HG03521 (cell line): ENCODE results near the gene NUDCD2.
"Not testable (repeated sequence)": the region's sequence is repeated elsewhere in the genome, so short reads cannot be mapped to it uniquely, and the experiment has no call there.

Source experiments
- ATAC-seq: cut with Tn5 transposase; IDR thresholded peaks from one replicate; pipeline ENCODE4 v1.9.1; 2021; ENCODE audit warnings: mild to moderate bottlenecking, moderate library complexity; ENCODE audit not compliant: unreplicated experiment

NUDCD2 gene

GRCh38 chr5:163433271-163433670 is 26.6 kb downstream of the NUDCD2 start:
- no peak for ATAC-seq

DNA sequence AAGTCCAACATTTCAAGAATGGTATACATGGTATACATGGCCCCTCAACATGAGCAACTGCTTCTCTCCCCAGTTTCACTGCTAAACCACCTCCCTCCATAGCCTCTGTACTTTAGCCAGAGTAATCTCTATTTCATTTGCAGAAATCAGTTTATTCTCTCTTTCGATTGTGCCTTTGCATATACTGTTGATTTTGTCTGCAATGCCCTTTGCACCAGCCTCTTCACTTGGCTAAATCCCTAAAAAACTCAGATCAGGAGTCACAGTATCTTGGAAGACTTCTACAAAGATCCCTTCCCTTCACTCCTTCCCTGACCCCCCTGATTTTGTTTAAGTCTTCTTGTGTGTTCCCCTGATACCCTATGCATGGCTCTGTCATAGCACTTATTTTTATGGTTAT is 27.4 kb downstream of the NUDCD2 start:
- no peak for ATAC-seq

- ATAC-seq = not testable (repeated sequence)
Observed at GRCh38 chr5:163426128-163426527, 33.8 kb downstream of the NUDCD2 start.

DNA sequence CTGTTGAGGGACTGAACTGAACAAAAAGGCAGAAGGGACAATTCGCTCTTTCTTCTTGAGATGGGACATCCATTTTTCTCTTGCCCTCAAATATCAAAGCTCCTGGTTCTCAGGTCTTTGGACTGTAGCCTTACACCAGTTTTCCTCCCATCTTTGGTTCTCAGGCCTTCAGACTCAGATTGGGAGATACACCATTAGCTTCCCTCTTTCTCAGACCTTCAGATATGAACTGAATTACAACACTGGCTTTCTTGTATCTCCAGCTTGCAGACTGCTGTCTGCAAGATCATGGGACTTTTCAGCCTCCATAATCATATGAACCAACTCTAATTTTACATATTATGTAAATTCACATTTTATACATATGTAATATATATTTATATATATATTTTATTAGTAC is 35.1 kb downstream of the NUDCD2 start:
- no peak for ATAC-seq

DNA sequence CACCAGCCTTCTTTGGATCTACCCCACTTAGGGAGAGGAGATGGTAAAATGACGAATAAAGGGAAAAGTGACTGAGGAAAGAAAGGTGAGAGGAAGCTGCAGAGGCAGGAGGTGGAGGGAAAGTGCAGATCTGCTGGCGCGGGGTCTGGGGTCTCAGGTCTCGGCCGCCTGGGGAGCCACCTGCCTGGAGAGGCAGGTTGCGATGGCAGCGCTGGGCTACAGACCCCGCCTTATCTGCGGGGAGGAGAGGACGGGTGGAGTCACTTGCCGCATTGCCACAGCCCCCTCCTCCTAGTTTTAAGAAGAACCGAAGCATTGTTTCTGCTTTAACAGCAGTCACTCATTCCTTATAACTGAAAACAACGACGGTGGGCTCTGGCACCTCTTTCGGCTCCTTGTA is 44.2 kb downstream of the NUDCD2 start:
- not testable (repeated sequence) for ATAC-seq

GRCh38 chr5:163410505-163410904 is 49.4 kb downstream of the NUDCD2 start:
- no peak for ATAC-seq

DNA sequence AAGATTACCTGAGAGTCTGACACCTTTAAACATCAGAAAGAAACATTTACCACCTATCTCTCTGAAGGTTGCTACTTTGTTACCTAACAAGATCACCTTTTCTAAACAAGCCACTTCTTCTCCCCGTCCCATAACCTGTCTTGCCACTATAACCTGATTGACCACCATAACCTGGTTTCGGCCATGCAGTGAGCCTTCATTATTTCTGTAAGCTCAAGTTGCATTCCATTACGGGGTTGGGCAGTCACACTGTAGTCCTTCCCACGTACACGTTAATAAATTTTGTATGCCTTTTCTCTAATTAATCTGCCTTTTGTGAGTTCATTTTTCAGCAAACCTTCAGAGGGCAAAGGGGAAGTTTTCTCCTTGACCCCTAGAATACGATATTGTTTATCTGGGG is 50.5 kb downstream of the NUDCD2 start:
- ATAC-seq = no peak

DNA sequence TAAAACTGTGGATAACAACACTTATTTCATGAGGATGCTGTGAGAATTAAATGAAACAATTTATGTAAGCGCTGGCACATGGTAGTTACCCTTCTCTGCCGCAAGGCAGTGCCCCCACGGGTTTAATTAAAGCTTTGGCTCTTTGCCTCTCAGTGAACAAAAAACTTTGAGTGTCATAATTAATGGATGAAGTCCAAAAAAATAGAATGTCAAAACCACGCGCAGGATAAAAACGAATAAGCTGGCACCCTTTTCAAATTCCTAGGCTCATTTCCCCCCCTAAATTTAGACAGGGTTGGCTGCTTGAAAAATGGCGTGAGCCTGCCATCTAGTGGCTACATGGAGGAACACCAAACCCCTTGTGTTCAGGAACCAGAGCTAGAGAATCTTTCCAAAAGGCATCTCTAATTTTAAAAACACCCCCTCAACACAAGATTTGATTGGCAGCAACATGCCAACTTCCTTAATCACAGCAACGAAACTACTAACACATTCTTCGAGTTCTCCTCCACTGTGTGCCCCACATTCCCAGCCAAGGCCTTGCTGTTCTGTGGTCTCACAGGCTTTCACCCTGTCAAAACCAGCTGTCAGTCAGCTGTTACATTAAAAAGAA is 51.5 kb downstream of the NUDCD2 start:
- peak; percentile 59 for ATAC-seq

- peak; percentile 84 for ATAC-seq
Observed at GRCh38 chr5:163407034-163407655, 52.8 kb downstream of the NUDCD2 start.

- ATAC-seq = no peak
Observed at GRCh38 chr5:163404364-163405173, 55.3 kb downstream of the NUDCD2 start.

- no peak for ATAC-seq
Observed at GRCh38 chr5:163402007-163402406, 57.9 kb downstream of the NUDCD2 start.

DNA sequence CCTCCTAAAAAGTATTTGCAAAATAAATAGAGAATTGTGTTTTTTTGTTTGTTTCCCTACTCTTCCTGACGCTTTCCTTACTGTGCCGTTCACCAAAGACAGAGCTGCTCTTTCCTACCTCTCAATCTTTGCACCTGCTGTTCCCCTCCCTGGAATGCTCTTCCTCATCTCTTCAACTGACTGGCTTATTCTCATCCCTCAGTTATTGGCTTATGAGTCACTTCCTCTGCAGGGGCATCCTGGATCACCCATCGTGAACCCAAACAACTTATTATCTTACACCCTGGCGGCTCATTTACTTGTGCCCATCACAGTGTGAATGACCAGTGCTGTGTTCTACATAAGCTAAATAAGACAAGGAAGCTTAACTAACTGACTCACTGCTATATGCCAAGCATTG is 58.6 kb downstream of the NUDCD2 start:
- no peak for ATAC-seq

GRCh38 chr5:163399923-163400322 is 60.0 kb downstream of the NUDCD2 start:
- no peak for ATAC-seq

GRCh38 chr5:163397354-163397753 is 62.5 kb downstream of the NUDCD2 start:
- no peak for ATAC-seq

DNA sequence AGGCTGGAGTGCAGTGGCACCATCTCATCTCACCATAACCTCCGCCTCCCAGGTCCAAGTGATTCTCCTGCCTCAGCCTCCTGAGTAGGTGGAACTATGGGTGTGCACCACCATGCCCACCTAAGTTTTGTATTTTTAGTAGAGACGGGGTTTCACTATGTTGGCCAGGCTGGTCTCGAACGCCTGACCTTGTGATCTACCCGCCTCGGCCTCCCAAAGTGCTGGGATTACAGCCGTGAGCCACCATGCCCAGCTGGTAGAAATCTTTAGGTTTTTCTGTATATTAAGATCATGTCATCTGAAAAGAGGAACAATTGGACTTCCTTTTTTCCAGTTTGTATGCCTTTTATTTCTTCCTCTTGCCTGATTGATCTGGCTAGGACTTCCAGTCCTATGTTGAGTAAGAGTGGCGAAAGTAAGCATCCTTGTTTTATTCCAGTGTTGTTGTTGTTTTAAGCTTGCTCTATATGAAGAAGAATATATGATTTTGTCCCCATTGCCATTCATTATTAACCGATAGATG is 63.0 kb downstream of the NUDCD2 start:
- not testable (repeated sequence) for ATAC-seq
